AG04449 (cell line): ENCODE measurements around the gene NRG2.

Experiments
- CTCF ChIA-PET: fragments of 350-600 bp; formaldehyde crosslinking; extraction: SDS; loops from one replicate; lab custom pipeline; 2021; ENCODE audit warnings: antibody characterized with exemption; lab: Yijun Ruan, JAX
- POLR2A ChIA-PET: fragments of 400-600, 350-600 bp; formaldehyde crosslinking; extraction: SDS; loops from one replicate; lab custom pipeline; 2020; ENCODE audit warnings: antibody characterized with exemption, inconsistent platforms; lab: Yijun Ruan, JAX
- DNase-seq: peaks from one replicate; pipeline ENCODE4 v3.0.0-alpha.2; 2010; ENCODE audit warnings: low read depth, low spot score
- H3K4me3 ChIP-seq: 2 replicates; pipeline ENCODE4 v1.5.1; 2011; ENCODE audit warnings: low read depth, mild to moderate bottlenecking, control low read depth, low read length
- TF ChIP-seq, protein P1 (sequence below): IDR thresholded peaks from one replicate; pipeline ENCODE4 v1.5.1; 2011; ENCODE audit warnings: mild to moderate bottlenecking, moderate library complexity, low read length, control low read depth, inconsistent platforms; ENCODE audit not compliant: insufficient read depth; ENCODE audit errors: missing control alignments

Gene NRG2

DNA sequence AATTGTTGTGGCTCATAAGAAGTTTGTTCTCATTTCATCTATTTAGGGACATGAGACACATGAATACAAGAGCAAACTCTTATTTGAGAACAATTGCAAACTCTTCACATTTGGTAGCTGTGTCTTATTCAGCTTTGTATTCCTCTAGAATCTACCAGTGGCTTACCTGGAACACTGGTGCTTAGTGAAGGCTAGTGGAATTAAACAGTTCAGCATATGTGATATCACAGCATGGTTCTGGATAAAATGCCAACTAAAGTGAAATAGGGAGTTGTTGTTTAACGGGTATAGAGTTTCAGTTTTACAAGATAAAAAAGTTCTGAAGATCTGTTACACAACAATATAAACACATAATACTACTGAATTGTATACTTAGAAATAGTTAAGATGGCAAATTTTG, 48.9 kb downstream of the NRG2 start:
- POLR2A ChIA-PET: no interaction called here
- CTCF ChIA-PET: interaction anchor here (0.9 to 1.5 kb wide), 3 partner anchors 11 to 27 kb away, joined by 3 to 9 read pairs (median 5); no protein-coding TSS in a partner anchor
- no peak for DNase-seq
- H3K4me3 ChIP-seq: no peak overlapping the region
- TF ChIP-seq, protein P1, sequence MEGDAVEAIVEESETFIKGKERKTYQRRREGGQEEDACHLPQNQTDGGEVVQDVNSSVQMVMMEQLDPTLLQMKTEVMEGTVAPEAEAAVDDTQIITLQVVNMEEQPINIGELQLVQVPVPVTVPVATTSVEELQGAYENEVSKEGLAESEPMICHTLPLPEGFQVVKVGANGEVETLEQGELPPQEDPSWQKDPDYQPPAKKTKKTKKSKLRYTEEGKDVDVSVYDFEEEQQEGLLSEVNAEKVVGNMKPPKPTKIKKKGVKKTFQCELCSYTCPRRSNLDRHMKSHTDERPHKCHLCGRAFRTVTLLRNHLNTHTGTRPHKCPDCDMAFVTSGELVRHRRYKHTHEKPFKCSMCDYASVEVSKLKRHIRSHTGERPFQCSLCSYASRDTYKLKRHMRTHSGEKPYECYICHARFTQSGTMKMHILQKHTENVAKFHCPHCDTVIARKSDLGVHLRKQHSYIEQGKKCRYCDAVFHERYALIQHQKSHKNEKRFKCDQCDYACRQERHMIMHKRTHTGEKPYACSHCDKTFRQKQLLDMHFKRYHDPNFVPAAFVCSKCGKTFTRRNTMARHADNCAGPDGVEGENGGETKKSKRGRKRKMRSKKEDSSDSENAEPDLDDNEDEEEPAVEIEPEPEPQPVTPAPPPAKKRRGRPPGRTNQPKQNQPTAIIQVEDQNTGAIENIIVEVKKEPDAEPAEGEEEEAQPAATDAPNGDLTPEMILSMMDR: no peak

DNA sequence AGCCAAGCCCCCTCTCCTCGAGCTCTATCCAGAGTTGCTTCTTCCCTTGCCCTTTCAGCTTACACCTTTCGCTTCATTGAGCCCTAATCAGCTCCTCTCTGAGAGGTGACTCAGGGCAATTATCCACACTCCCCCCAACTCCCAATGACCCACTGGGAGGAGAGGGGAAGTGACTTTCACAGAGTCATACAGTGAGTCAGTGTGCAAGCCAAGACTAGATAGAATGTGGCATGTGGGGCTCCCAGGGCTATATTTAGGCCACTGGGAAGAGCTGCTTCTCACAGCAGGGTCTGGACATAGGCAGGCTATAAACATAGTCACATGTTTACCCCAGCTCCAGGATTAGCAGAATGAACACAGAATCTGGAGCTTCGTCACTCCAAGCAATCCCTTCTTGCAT, 57.4 kb downstream of the NRG2 start:
- peak; percentile 66 for DNase-seq
- H3K4me3 ChIP-seq: no peak overlapping the region
- ChIA-PET POLR2A (interaction anchor here (1.2 kb wide), 1 partner anchor 199 kb away, joined by 3 read pairs; no protein-coding TSS in a partner anchor), CTCF (interaction anchor here (0.6 to 7.7 kb wide), 5 partner anchors 17 to 210 kb away, joined by 3 to 148 read pairs (median 3); no protein-coding TSS in a partner anchor)
- TF ChIP-seq, protein P1: no peak

DNA sequence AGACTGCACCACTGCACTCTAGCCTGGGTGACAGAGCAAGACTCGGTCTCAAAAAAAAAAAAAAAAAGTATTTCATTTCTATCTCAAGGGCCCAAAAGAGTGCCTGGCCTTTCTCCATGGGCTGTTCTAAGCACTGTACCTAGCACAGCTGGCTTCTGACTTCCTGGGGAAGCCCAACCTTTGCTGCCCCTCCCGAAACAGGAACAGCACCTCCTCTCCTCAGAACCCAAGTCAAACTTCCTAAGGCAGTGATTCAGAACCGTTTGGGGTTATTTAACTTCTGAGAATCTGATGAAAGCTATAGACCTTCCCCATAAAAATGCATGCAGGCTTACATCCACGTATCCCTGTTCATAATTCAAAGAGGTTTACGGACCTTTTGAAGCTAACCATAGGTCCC, 57.8 kb downstream of the NRG2 start:
- ChIA-PET POLR2A (interaction anchor here (0.7 to 1.2 kb wide), 2 partner anchors 16 to 198 kb away, joined by 3 read pairs; no protein-coding TSS in a partner anchor), CTCF (interaction anchor here (0.6 to 7.7 kb wide), 5 partner anchors 16 to 210 kb away, joined by 3 to 148 read pairs (median 3); no protein-coding TSS in a partner anchor)
- no peak overlapping the region for H3K4me3 ChIP-seq
- no peak for DNase-seq
- TF ChIP-seq, protein P1: no peak

DNA sequence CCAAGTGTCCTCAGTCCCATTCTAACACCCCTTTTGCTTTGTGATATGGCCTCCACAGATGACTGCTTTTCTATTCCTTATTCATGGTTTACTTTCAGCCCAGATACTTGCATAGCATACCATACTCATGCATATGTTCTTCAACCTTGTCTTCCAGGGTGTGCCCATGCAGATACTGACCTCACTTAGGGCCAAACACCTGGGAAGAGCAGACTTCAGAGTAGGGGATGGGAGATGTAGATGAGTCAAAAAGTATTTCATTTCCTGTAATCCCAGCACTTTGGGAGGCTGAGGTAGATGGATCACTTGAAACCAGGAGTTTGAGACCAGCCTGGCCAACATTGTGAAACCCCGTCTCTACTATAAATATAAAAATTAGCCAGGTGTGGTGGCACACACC, 58.3 kb downstream of the NRG2 start:
- no peak overlapping the region for H3K4me3 ChIP-seq
- ChIA-PET POLR2A (interaction anchor here (0.7 kb wide), 1 partner anchor 15 kb away, joined by 3 read pairs; no protein-coding TSS in a partner anchor), CTCF (interaction anchor here (1.3 to 7.7 kb wide), 2 partner anchors 16 to 198 kb away, joined by 3 to 148 read pairs; no protein-coding TSS in a partner anchor)
- DNase-seq: no peak
- TF ChIP-seq, protein P1: no peak

DNA sequence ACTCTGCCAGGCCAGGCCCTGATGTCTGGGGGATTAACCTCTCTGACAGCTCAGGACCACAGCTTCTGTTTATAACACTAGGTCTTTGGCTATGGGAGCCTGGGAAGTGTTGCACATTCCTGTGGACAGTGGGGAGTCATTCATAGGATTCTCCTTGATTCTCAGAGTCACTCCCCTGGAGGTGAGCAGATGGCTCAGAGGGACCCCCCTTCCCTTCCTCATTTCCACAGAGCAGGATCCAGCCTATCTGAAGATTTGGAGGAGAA, 60.2 kb downstream of the NRG2 start:
- DNase-seq: no peak
- CTCF ChIA-PET: interaction anchor here (1.0 to 7.7 kb wide), 3 partner anchors 14 to 194 kb away, joined by 3 to 148 read pairs (median 6); no protein-coding TSS in a partner anchor
- POLR2A ChIA-PET: no interaction called here
- TF ChIP-seq, protein P1: no peak
- H3K4me3 ChIP-seq: no peak overlapping the region

DNA sequence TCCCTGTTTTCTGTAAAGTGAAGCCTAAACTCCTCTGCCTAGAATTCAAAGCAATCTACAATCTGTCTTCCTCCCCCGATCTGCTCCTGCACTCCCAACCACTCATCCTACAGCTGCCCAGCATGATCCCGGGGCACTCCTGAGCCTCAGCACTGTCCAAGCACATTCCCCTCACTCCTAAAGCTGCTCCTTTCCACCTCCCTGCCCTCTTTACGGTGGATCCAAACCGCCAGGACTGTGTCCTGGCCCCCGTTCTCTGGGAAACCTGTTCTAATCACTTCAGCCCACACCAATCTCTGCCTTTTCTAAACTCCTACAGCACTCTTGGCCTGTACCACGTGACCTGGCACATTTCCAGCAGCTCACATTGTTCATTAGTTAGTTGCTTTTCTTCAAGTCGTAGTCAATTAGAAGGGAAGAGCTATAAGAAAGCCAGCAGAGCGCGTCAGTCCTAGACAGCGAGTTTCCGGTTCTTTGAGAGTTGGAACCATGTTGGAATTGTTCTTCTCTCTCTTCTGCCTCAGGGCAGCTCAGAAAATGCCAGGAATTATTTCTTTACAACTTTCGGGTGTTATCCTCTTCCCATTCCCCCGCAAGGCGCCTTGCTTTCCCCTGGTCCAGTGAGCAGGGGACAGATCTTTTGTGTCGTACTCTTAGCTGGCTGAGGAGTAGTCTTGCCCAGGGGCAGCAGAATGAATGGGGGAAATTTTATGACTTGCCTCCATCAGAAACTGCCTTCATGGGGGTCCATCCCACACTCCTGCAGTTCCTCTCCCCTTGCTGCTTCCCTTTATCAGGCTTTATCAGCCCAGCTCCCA, 60.7 kb downstream of the NRG2 start:
- TF ChIP-seq, protein P1: no peak
- no peak overlapping the region for H3K4me3 ChIP-seq
- CTCF ChIA-PET: interaction anchor here (1.0 to 7.7 kb wide), 3 partner anchors 13 to 194 kb away, joined by 3 to 148 read pairs (median 6); no protein-coding TSS in a partner anchor
- DNase-seq: no peak
- POLR2A ChIA-PET: no interaction called here
